ENCODE measurements around the gene STPG4.

Gene STPG4

DNA sequence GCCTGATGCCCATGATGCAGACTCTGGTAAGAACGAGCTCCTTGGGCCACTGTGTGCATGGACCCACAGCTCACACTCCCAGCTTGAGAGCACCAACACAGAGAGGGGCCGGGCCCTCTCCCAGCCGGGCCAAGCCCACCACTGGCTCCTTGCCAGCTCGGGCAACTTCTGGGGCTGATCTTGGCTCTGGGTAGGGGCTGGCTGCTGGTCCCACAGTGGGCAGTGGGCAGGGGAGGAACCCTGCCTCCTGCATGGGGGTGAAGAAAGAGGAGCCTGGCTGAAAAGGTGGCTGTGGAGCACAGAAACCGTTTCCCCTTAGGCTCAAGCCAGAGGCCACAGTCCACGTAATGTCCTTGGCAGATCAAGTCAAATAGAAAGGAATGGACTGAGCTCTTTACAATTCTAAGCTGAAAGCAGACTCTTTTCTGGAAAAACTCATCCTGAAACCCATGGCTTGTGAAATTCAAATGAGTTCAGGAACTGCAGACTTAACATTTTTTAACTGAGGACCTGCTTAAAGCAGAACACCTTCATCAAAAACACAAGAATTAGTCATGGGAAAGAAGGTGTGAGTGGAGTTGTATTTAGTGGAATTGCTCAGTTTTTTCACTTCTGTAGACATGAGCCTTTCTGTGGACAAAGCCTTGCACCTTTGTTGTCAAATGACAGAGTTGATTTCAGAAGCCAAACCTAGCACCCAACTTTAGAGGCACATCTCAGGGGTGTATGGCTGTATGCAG lies 104.9 kb downstream of the STPG4 start:
- no peak for DNase-seq

GRCh38 chr2:47049502-47049901 lies 105.6 kb downstream of the STPG4 start:
- DNase-seq = no peak

DNA sequence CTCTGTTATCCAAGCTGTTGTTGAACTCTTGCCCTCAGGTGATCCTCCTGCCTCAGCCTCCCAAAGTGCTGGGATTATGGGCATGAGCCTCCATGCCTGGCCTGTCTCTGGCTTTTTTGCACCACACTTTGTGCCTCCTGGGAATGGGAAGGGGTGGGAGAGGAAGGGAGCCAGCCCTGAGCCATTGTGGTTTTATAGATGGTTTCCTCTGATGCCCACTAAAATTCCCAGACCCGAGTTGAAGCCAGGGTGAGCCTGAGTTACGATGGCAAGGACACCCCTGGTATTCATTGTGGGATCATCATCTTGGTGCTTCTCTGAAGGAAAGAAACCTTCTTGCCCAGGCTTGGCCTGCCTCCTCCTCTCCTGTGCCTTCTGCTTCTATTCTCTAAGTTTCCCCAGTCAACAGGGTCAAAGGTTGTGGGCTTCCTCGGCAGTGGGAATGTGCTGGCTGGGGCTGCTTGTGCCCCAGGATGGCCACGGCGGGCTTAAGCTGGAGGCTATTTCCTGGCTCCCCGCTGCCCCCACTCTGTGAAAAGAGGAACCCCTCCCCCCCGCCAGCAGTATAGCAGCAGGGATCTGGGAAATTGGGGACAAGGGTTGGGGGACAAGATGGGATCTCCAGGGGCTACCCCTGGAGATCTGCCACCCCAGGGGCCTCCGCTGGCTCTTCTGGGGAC lies 106.2 kb downstream of the STPG4 start:
- DNase-seq = no peak

DNA sequence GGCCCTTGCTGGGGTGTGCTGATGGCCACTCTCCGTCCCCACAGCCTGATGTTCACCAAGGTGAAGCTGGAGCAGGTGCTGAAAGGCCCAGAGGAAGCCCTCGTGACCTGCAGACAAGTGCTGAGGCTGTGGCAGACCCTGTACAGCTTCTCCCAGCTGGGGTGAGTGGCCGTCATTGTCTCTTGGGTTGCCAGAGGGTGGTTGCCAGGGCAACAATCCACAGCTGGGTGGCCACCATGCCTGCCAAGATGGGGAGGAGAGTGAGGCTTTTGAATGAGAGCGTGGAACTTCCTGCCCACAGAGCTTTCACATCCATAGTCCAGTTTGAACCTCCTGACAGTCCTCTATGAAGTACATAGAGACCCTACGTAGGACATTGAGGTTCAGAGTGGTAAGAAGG lies 108.8 kb downstream of the STPG4 start:
- no peak for DNase-seq

DNA sequence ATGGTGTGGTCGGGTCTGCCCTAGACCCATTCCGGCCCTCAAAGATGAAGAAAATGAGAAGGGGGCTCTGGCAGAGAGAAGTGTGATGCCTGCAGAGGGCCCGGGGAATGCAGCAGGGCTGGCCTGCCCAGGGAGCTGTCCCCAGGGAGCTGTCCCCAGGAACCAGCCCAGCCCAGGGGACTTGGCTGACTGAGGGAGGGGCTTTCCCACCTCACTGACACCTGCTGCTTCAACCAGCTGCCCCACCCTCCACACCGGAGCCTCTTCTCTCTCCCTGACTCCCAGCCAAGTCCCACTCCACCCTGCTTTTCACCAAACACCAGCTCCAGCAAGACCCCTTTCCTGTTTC lies 111.2 kb downstream of the STPG4 start:
- no peak for DNase-seq

GRCh38 chr2:47043142-47043890 lies 111.8 kb downstream of the STPG4 start:
- DNase-seq = peak; percentile 18

DNA sequence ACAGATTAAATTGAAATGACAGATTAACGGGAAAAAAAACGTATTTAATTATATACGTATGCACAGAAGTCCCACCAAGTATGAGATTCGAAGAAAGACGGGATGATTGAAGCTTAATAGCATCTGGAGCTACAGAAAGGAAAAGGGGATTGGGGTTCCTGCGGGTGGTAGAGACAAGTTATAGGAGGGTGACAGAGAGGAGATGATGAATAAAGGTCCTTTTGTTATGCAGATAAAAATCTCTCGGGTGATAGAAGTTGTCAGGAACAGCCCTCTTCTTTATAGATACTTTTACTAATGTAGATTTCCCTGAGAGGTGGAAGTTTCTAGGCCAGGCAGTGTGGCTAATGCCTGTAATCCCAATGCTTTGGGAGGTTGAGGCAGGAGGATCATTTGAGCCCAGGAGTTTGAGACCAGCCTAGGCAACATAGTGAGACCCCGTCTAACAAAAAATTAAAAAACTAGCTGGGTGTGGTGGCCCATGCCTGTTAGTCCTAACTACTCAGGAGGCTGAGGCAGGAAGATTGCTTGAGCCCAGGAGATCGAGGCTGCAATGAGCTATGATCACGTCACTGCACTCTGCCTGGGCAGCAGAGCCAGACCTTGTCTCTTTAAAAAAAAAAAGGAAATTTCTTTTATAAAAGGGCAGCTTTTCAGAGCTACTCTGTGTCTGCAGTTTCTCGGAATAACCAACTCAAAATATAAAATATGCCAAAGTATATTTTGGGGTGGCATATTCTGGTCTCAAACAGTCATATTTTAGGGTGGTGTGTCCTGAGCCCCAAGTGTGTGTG lies 113.0 kb downstream of the STPG4 start:
- no peak for DNase-seq

DNA sequence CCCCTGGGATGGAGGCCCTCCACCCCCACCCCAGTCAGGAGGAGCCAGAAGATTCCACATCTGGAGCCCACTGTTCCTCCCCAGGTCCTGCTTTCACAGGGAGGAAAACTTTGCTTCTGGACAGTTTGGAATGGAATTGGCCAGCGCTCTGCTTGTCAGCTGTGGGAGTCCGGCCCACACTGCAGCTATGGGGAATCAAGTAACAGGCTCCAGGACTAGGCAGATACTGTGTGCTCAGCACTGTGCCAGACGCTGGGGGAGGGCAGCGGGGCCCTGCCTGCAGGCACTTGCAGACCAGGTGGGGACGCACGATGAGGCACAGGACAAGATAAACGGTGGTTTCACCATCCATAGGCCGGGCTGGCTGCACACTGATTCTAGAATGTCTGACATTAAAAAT lies 114.0 kb downstream of the STPG4 start:
- DNase-seq = no peak

DNA sequence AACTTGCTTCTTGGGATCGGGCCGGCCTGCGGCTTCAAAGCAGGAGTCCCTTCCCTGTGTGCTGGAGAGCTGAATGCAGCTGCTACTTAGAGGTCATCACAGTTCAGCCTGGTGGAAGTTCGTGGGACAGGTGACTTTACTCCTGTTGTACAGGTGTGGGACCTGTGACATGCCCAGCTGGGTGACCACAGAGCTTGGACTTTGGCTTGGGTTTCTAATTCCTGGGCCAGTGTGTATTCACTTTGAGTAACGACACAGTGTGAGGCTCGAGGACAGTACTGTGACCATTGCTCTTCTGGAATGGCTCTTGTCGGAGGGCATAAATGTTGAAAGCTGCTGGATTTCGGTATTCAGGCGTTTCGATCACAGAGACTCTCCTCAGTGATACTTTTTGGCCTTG lies 114.5 kb downstream of the STPG4 start:
- DNase-seq = no peak

- DNase-seq = no peak
Observed at GRCh38 chr2:47039913-47040562, 115.1 kb downstream of the STPG4 start.

- no peak for DNase-seq
Observed at GRCh38 chr2:47039489-47039870, 115.6 kb downstream of the STPG4 start.

DNA sequence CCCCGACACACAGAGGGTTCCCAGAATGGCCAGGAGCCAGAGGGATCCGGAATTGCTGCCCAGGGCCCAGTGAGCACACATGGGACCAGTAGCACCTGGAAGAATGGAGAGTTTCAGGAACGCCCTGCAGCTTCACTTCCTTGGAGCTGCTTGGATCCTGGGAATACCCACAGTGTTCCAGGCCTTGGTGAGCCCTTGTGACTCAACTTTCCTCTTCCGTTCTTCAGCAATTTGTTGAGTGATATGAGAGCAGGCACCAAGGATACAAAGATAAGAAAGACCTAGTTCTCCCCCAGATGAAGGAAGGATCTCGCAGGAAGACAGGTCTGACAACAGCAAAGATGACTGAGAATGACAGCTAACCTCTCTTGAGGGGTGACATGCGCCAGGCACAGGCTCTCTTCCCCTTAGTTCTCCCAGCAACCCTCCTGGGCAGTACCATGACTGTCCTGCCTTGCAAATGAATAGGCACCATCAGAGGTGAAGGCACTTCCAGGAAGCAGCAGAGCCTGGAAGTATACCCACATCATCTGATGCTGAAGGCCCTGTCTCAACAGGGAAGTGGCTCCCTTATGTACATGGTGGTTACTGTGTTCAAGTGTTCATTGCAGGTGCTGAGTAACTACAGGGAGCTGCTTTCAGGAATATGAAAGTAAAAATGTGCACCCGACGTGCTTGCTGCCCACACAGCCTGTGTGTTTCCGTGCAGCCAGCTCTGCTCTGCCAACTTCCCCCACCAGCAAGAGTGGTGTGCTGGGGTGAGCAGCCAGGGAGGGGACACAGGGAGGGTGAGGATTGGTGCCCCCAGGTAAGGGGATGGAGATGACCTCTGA lies 116.2 kb downstream of the STPG4 start:
- no peak for DNase-seq

DNA sequence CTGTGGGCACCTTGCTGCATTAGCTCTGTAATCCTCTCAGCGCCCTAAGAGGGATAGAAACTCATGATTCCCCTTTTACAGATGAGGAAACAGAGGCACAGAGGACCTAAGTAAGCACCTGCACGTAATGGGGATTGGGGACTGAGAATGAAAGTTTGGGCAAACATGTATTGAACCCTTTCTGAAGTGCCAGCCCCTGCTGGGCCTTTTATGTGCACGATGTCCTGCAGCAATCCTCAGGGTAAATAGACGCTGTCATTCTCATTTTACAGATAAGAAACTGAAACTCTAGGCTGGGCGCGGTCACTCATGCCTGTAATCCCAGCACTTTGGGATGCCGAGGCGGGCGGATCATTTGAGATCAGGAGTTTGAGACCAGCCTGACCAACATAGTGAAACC lies 117.4 kb downstream of the STPG4 start:
- DNase-seq = no peak
